Smooth muscle cell (in vitro differentiated cells): Measurements from ENCODE around the gene NNMT. TPM values are rescaled to one million over a fixed set of nuclear protein-coding genes. Genes with fewer than 3 reads are reported as not detected.

Experiments used
- DNase-seq: peaks from one replicate; lab custom pipeline; 2025; ENCODE audit not compliant: unreplicated experiment; lab: John Stamatoyannopoulos, UW
- H2AFZ ChIP-seq: fragments of 200-600 bp; sonication (generic); 2 replicates; pipeline ENCODE4 v1.6.0; 2016; ENCODE audit warnings: antibody characterized with exemption, low read depth, mild to moderate bottlenecking
- H3F3A ChIP-seq: fragments of 200-600 bp; sonication (generic); 2 replicates; pipeline ENCODE4 v1.6.0; 2017; ENCODE audit warnings: antibody characterized with exemption, low read depth
- H3K27ac ChIP-seq: fragments of 200-600 bp; sonication (generic); 2 replicates; pipeline ENCODE4 v1.5.1; 2016; ENCODE audit warnings: low read depth, mild to moderate bottlenecking
- H3K27me3 ChIP-seq: fragments of 200-600 bp; sonication (generic); 2 replicates; pipeline ENCODE4 v1.6.1; 2016; ENCODE audit warnings: low read depth, mild to moderate bottlenecking
- H3K36me3 ChIP-seq: fragments of 200-600 bp; sonication (generic); 2 replicates; pipeline ENCODE4 v1.5.1; 2016; ENCODE audit warnings: low read depth
- H3K4me1 ChIP-seq: fragments of 200-600 bp; sonication (generic); 2 replicates; pipeline ENCODE4 v1.5.1; 2016; ENCODE audit warnings: low read depth
- H3K4me2 ChIP-seq: fragments of 200-600 bp; sonication (generic); 2 replicates; pipeline ENCODE4 v1.6.0; 2016; ENCODE audit warnings: mild to moderate bottlenecking
- H3K4me3 ChIP-seq: fragments of 200-600 bp; sonication (generic); 2 replicates; pipeline ENCODE4 v1.5.1; 2016; ENCODE audit warnings: mild to moderate bottlenecking
- H3K79me2 ChIP-seq: fragments of 200-600 bp; sonication (generic); 2 replicates; pipeline ENCODE4 v1.6.0; 2016; ENCODE audit warnings: low read depth, mild to moderate bottlenecking
- H3K9ac ChIP-seq: fragments of 200-600 bp; sonication (generic); 2 replicates; pipeline ENCODE4 v1.6.0; 2016; ENCODE audit warnings: low read depth
- H3K9me3 ChIP-seq: fragments of 200-600 bp; sonication (generic); replicated peaks from 2 replicates; pipeline ENCODE4 v1.5.1; 2016; ENCODE audit warnings: low read depth
- H4K20me1 ChIP-seq: fragments of 200-600 bp; sonication (generic); 2 replicates; pipeline ENCODE4 v1.6.0; 2016; ENCODE audit warnings: low read depth
- WGBS: methylation state at CpG from one replicate; pipeline ENCODE4 v1.1.7; 2016; ENCODE audit warnings: low lambda C conversion rate; 5-methylcytosine and 5-hydroxymethylcytosine counted together
- polyA plus RNA-seq: library from polyadenylated mRNA; unstranded; fragments of >200 nt; fragmentation: Nextera tagmentation; extraction: Ambion mirVana; gene quantifications from 2 replicates; pipeline ENCODE4 v1.2.1, GENCODE V29; 2016
- total RNA-seq: library from RNA; depleted of rRNA; stranded (reverse); fragments of >200 nt; gene quantifications from 2 replicates; pipeline ENCODE4 v1.2.3, GENCODE V29; 2014
- TF ChIP-seq, protein P1 (sequence below): fragments of 200-600 bp; sonication (generic); IDR thresholded peaks from 2 replicates; pipeline ENCODE4 v1.5.1; 2017; ENCODE audit warnings: borderline replicate concordance, mild to moderate bottlenecking, antibody characterized with exemption; ENCODE audit not compliant: insufficient read depth, poor library complexity, severe bottlenecking

The NNMT gene
- total RNA-seq = 397 and 495 TPM in 2 replicates
- 588 and 814 TPM in 2 replicates for polyA plus RNA-seq

DNA sequence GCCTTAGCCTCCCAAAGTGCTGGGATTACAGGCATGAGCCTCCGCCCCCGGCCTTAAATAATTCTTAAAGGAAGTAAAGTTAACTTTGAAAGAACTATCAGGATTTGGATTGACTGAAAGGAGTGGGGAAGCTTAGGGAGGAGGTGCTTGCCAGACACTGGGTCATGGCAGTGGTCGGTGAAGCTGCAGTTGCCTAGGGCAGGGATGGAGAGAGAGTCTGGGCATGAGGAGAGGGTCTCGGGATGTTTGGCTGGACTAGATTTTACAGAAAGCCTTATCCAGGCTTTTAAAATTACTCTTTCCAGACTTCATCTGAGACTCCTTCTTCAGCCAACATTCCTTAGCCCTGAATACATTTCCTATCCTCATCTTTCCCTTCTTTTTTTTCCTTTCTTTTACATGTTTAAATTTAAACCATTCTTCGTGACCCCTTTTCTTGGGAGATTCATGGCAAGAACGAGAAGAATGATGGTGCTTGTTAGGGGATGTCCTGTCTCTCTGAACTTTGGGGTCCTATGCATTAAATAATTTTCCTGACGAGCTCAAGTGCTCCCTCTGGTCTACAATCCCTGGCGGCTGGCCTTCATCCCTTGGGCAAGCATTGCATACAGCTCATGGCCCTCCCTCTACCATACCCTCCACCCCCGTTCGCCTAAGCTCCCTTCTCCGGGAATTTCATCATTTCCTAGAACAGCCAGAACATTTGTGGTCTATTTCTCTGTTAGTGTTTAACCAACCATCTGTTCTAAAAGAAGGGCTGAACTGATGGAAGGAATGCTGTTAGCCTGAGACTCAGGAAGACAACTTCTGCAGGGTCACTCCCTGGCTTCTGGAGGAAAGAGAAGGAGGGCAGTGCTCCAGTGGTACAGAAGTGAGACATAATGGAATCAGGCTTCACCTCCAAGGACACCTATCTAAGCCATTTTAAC is at the start of gene NNMT:
NNMT (plus strand) TSS at position 724 of the 929 bp plus-strand sequence; CDS start at position 882, 158 bp downstream.
- 20% methylated on average over 11 of the region's 11 CpGs for WGBS
- Histone ChIP-seq H3K27ac (peak within 1 kb of the TSS; percentile 99), H3K27me3 (no peaks in the 10 kb centered on the region), H3F3A (peaks cover 41% of the 10 kb centered on the region), H3K4me2 (peak within 1 kb of the TSS; percentile 88), H3K79me2 (peaks cover 42% of the 10 kb centered on the region), H3K4me3 (peak within 1 kb of the TSS; percentile 52), H3K36me3 (peaks cover 9% of the 10 kb centered on the region), H4K20me1 (peaks cover 32% of the 10 kb centered on the region), H3K9ac (peak within 1 kb of the TSS; percentile 90), H3K4me1 (peaks cover 16% of the 10 kb centered on the region), H2AFZ (no peak within 1 kb of the TSS), H3K9me3 (no peaks in the 10 kb centered on the region)
- TF ChIP-seq, protein P1, sequence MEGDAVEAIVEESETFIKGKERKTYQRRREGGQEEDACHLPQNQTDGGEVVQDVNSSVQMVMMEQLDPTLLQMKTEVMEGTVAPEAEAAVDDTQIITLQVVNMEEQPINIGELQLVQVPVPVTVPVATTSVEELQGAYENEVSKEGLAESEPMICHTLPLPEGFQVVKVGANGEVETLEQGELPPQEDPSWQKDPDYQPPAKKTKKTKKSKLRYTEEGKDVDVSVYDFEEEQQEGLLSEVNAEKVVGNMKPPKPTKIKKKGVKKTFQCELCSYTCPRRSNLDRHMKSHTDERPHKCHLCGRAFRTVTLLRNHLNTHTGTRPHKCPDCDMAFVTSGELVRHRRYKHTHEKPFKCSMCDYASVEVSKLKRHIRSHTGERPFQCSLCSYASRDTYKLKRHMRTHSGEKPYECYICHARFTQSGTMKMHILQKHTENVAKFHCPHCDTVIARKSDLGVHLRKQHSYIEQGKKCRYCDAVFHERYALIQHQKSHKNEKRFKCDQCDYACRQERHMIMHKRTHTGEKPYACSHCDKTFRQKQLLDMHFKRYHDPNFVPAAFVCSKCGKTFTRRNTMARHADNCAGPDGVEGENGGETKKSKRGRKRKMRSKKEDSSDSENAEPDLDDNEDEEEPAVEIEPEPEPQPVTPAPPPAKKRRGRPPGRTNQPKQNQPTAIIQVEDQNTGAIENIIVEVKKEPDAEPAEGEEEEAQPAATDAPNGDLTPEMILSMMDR = no peak
- peak; percentile 19 for DNase-seq

GRCh38 chr11:114247070-114247789 is 49.0 kb upstream of the NNMT start:
- H3K4me3 ChIP-seq = no peak overlapping the region
- no peaks in the 10 kb centered on the region for H3F3A ChIP-seq
- 92% methylated on average over 11 of the region's 11 CpGs for WGBS
- no peak overlapping the region for H3K9ac ChIP-seq
- no peaks in the 10 kb centered on the region for H3K36me3 ChIP-seq
- H3K79me2 ChIP-seq = no peaks in the 10 kb centered on the region
- no peak overlapping the region for H3K4me2 ChIP-seq
- peaks cover 29% of the 10 kb centered on the region for H3K27me3 ChIP-seq
- DNase-seq = no peak
- peaks cover 17% of the 10 kb centered on the region for H3K4me1 ChIP-seq
- no peak overlapping the region for H2AFZ ChIP-seq
- H3K9me3 ChIP-seq = no peaks in the 10 kb centered on the region
- TF ChIP-seq, protein P1 = no peak
- H4K20me1 ChIP-seq = no peaks in the 10 kb centered on the region
- no peak overlapping the region for H3K27ac ChIP-seq

- WGBS = 93% methylated on average over 17 of the region's 17 CpGs
- Histone ChIP-seq H3K4me1 (peaks cover 9% of the 10 kb centered on the region), H2AFZ (no peak overlapping the region), H3K9ac (no peak overlapping the region), H3K4me3 (no peak overlapping the region), H3K36me3 (no peaks in the 10 kb centered on the region), H3K27ac (no peak overlapping the region), H3F3A (no peaks in the 10 kb centered on the region), H3K79me2 (no peaks in the 10 kb centered on the region), H3K9me3 (no peaks in the 10 kb centered on the region), H4K20me1 (no peaks in the 10 kb centered on the region), H3K4me2 (no peak overlapping the region), H3K27me3 (peaks cover 18% of the 10 kb centered on the region)
- TF ChIP-seq, protein P1 = no peak
- no peak for DNase-seq
Observed at GRCh38 chr11:114250180-114250579, 46.0 kb upstream of the NNMT start.
